WI38 (cell line): ENCODE data around the gene ITPKB.

Experiments
- H3K4me3 ChIP-seq: 2 replicates; pipeline ENCODE4 v1.5.1; 2011; ENCODE audit warnings: low read depth, mild to moderate bottlenecking, control low read depth, low read length
- CTCF ChIP-seq: IDR thresholded peaks from 2 replicates; pipeline ENCODE4 v1.5.1; 2012; ENCODE audit warnings: low read depth, mild to moderate bottlenecking, control low read depth, low read length

ITPKB gene

GRCh38 chr1:226604560-226605317 lies 134.3 kb downstream of the ITPKB start:
- no peak overlapping the region for H3K4me3 ChIP-seq
- no peak for TF ChIP-seq CTCF

- TF ChIP-seq CTCF, result no peak
- no peak overlapping the region for H3K4me3 ChIP-seq
These were observed 135.1 kb downstream of the ITPKB start for GRCh38 chr1:226603858-226604559.

GRCh38 chr1:226603022-226603857 lies 135.8 kb downstream of the ITPKB start:
- TF ChIP-seq CTCF, result no peak

GRCh38 chr1:226602186-226603021 lies 136.7 kb downstream of the ITPKB start:
- TF ChIP-seq CTCF, result no peak
- H3K4me3 ChIP-seq, result peak overlapping the region; percentile 33

More at GRCh38 chr1:226603022-226603857, 135.8 kb downstream of the ITPKB start:
- H3K4me3 ChIP-seq, result peak overlapping the region; percentile 33

GRCh38 chr1:226601456-226601855 lies 137.6 kb downstream of the ITPKB start:
- no peak for TF ChIP-seq CTCF
- H3K4me3 ChIP-seq, result no peak overlapping the region

- no peak overlapping the region for H3K4me3 ChIP-seq
- no peak for TF ChIP-seq CTCF
These were observed 138.8 kb downstream of the ITPKB start for GRCh38 chr1:226600254-226600653.
